ENCODE measurements around the gene LOXL4. TPM values are rescaled to one million over a fixed set of nuclear protein-coding genes. Genes with fewer than 3 reads are reported as not detected.

Gene LOXL4
- total RNA-seq, 1 donor from 2014 or later, result 1.8 TPM

GRCh38 chr10:98248018-98248417 is 20.0 kb downstream of the LOXL4 start:
- TF ChIP-seq CTCF (IDR thresholded peaks at IDR 0.05; ENCODE audit: unreplicated experiment), result no peak
- DNase-seq (ENCODE audit: low spot score), result no peak
- Mint-ChIP-seq H3K4me3 (ENCODE audit: unreplicated experiment) (no peak overlapping the region), H3K9me3 (ENCODE audit: unreplicated experiment) (no peaks in the 10 kb centered on the region), H3K27me3 (ENCODE audit: unreplicated experiment) (no peaks in the 10 kb centered on the region), H3K36me3 (ENCODE audit: low read depth, unreplicated experiment) (peaks cover 20% of the 10 kb centered on the region), H3K27ac (ENCODE audit: unreplicated experiment) (no peak overlapping the region), H3K4me1 (ENCODE audit: unreplicated experiment) (peaks cover 25% of the 10 kb centered on the region)

GRCh38 chr10:98246911-98247805 is 20.8 kb downstream of the LOXL4 start:
- peaks cover 24% of the 10 kb centered on the region for H3K4me1 Mint-ChIP-seq (ENCODE audit: unreplicated experiment)
- no peaks in the 10 kb centered on the region for H3K27me3 Mint-ChIP-seq (ENCODE audit: unreplicated experiment)
- no peaks in the 10 kb centered on the region for H3K9me3 Mint-ChIP-seq (ENCODE audit: unreplicated experiment)
- no peak overlapping the region for H3K27ac Mint-ChIP-seq (ENCODE audit: unreplicated experiment)
- H3K4me3 Mint-ChIP-seq (ENCODE audit: unreplicated experiment), result peak overlapping the region; percentile 22
- DNase-seq (ENCODE audit: low spot score), result no peak
- H3K36me3 Mint-ChIP-seq (ENCODE audit: low read depth, unreplicated experiment), result peaks cover 20% of the 10 kb centered on the region
- no peak for TF ChIP-seq CTCF (IDR thresholded peaks at IDR 0.05; ENCODE audit: unreplicated experiment)

- H3K4me3 Mint-ChIP-seq (ENCODE audit: unreplicated experiment), result no peak overlapping the region
- peaks cover 11% of the 10 kb centered on the region for H3K4me1 Mint-ChIP-seq (ENCODE audit: unreplicated experiment)
- H3K27ac Mint-ChIP-seq (ENCODE audit: unreplicated experiment), result no peak overlapping the region
- no peak for DNase-seq (ENCODE audit: low spot score)
- no peaks in the 10 kb centered on the region for H3K9me3 Mint-ChIP-seq (ENCODE audit: unreplicated experiment)
- H3K27me3 Mint-ChIP-seq (ENCODE audit: unreplicated experiment), result no peaks in the 10 kb centered on the region
- peaks cover 20% of the 10 kb centered on the region for H3K36me3 Mint-ChIP-seq (ENCODE audit: low read depth, unreplicated experiment)
- no peak for TF ChIP-seq CTCF (IDR thresholded peaks at IDR 0.05; ENCODE audit: unreplicated experiment)
These were observed 23.4 kb downstream of the LOXL4 start for GRCh38 chr10:98244586-98244985.

GRCh38 chr10:98244141-98244540 is 23.9 kb downstream of the LOXL4 start:
- TF ChIP-seq CTCF (IDR thresholded peaks at IDR 0.05; ENCODE audit: unreplicated experiment), result no peak
- Mint-ChIP-seq H3K36me3 (ENCODE audit: low read depth, unreplicated experiment) (peaks cover 20% of the 10 kb centered on the region), H3K27ac (ENCODE audit: unreplicated experiment) (no peak overlapping the region), H3K9me3 (ENCODE audit: unreplicated experiment) (no peaks in the 10 kb centered on the region), H3K4me3 (ENCODE audit: unreplicated experiment) (peak overlapping the region; percentile 38), H3K27me3 (ENCODE audit: unreplicated experiment) (no peaks in the 10 kb centered on the region), H3K4me1 (ENCODE audit: unreplicated experiment) (peaks cover 11% of the 10 kb centered on the region)
- no peak for DNase-seq (ENCODE audit: low spot score)

- Mint-ChIP-seq H3K27me3 (ENCODE audit: unreplicated experiment) (no peaks in the 10 kb centered on the region), H3K4me1 (ENCODE audit: unreplicated experiment) (peaks cover 11% of the 10 kb centered on the region), H3K36me3 (ENCODE audit: low read depth, unreplicated experiment) (peaks cover 20% of the 10 kb centered on the region), H3K4me3 (ENCODE audit: unreplicated experiment) (no peak overlapping the region), H3K9me3 (ENCODE audit: unreplicated experiment) (no peaks in the 10 kb centered on the region), H3K27ac (ENCODE audit: unreplicated experiment) (no peak overlapping the region)
- DNase-seq (ENCODE audit: low spot score), result no peak
- TF ChIP-seq CTCF (IDR thresholded peaks at IDR 0.05; ENCODE audit: unreplicated experiment), result peak; percentile 33
These were observed 25.2 kb downstream of the LOXL4 start for GRCh38 chr10:98242823-98243222.

All from endothelial cell (in vitro differentiated cells).